ENCODE measurements around the gene ATP9B.
A peak's percentile ranks its signal among the peaks of the same experiment; 100 is the strongest.
"Not testable (repeated sequence)": the region's sequence is repeated elsewhere in the genome, so short reads cannot be mapped to it uniquely, and the experiment has no call there.

ATP9B gene

GRCh38 chr18:79361766-79362522 lies 292.8 kb downstream of the ATP9B start:
- DNase-seq (ENCODE audit: low read depth) = no peak

- DNase-seq (ENCODE audit: low read depth) = no peak
Measured at GRCh38 chr18:79365701-79366100, 296.5 kb downstream of the ATP9B start.

- DNase-seq (ENCODE audit: low read depth) = peak; percentile 97
Measured at GRCh38 chr18:79366177-79367094, 297.2 kb downstream of the ATP9B start.

- no peak for DNase-seq (ENCODE audit: low read depth)
Measured at GRCh38 chr18:79367480-79367879, 298.3 kb downstream of the ATP9B start.

GRCh38 chr18:79367989-79368388 lies 298.8 kb downstream of the ATP9B start:
- DNase-seq (ENCODE audit: low read depth) = no peak

- no peak for DNase-seq (ENCODE audit: low read depth)
Measured at GRCh38 chr18:79368681-79369080, 299.5 kb downstream of the ATP9B start.

- no peak for DNase-seq (ENCODE audit: low read depth)
Measured at GRCh38 chr18:79371561-79372121, 302.4 kb downstream of the ATP9B start.

GRCh38 chr18:79372461-79372860 lies 303.3 kb downstream of the ATP9B start:
- DNase-seq (ENCODE audit: low read depth) = no peak

GRCh38 chr18:79372991-79373390 lies 303.8 kb downstream of the ATP9B start:
- no peak for DNase-seq (ENCODE audit: low read depth)

GRCh38 chr18:79373736-79374135 lies 304.5 kb downstream of the ATP9B start:
- DNase-seq (ENCODE audit: low read depth) = no peak

- no peak for DNase-seq (ENCODE audit: low read depth)
Measured at GRCh38 chr18:79374408-79375171, 305.4 kb downstream of the ATP9B start.

GRCh38 chr18:79375441-79376154 lies 306.4 kb downstream of the ATP9B start:
- no peak for DNase-seq (ENCODE audit: low read depth)

GRCh38 chr18:79376661-79377060 lies 307.5 kb downstream of the ATP9B start:
- DNase-seq (ENCODE audit: low read depth) = not testable (repeated sequence)

GRCh38 chr18:79377187-79377891 lies 308.1 kb downstream of the ATP9B start:
- no peak for DNase-seq (ENCODE audit: low read depth)

GRCh38 chr18:79378536-79379250 lies 309.5 kb downstream of the ATP9B start:
- peak; percentile 50 for DNase-seq (ENCODE audit: low read depth)

GRCh38 chr18:79379251-79379905 lies 310.2 kb downstream of the ATP9B start:
- DNase-seq (ENCODE audit: low read depth) = no peak

- DNase-seq (ENCODE audit: low read depth) = no peak
Measured at GRCh38 chr18:79379931-79380815, 311.0 kb downstream of the ATP9B start.
